ENCODE data around the gene C12orf75.

GRCh38 chr12:105281694-105282049 lies 48.8 kb upstream of the C12orf75 start:
- no peak for TF ChIP-seq CTCF (conservative IDR thresholded peaks at IDR 0.05)
- TF ChIP-seq ZFX (IDR thresholded peaks at IDR 0.05), result no peak
